WTC11 (cell line): ENCODE results near the gene NPEPL1.

ENCODE experiments used
- JUN ChIP-seq: sonication (generic); formaldehyde crosslinking; IDR thresholded peaks from 2 replicates; pipeline ENCODE4 v1.8.0; 2023; ENCODE audit warnings: mild to moderate bottlenecking, missing genetic modification reagents
- SMAD3 ChIP-seq: sonication (generic); formaldehyde crosslinking; IDR thresholded peaks from 2 replicates; pipeline ENCODE4 v1.8.0; 2022; ENCODE audit warnings: missing genetic modification reagents, mild to moderate bottlenecking, borderline replicate concordance
- SOX15 ChIP-seq: fragments of 250-450 bp; sonication (Bioruptor Pico); IDR thresholded peaks from 2 replicates; pipeline ENCODE4 v1.9.0; 2021; ENCODE audit warnings: mild to moderate bottlenecking
- ZNF138 ChIP-seq: sonication (generic); formaldehyde crosslinking; conservative IDR thresholded peaks from 2 replicates; pipeline ENCODE4 v1.8.1; 2022; ENCODE audit warnings: mild to moderate bottlenecking, moderate library complexity, missing genetic modification reagents
- ZNF232 ChIP-seq: sonication (generic); formaldehyde crosslinking; IDR thresholded peaks from 2 replicates; pipeline ENCODE4 v1.8.0; 2022; ENCODE audit warnings: mild to moderate bottlenecking, missing genetic modification reagents
- TF ChIP-seq, protein P1 (sequence below): fragments of 200-600 bp; IDR thresholded peaks from 2 replicates; pipeline ENCODE4 v1.8.0; 2022; ENCODE audit warnings: antibody characterized with exemption
- TF ChIP-seq, protein P2 (sequence below): sonication (generic); formaldehyde crosslinking; IDR thresholded peaks from 2 replicates; pipeline ENCODE4 v1.8.1; 2022; ENCODE audit warnings: low read depth, missing genetic modification reagents, borderline replicate concordance
- TF ChIP-seq, protein P3 (sequence below): sonication (generic); formaldehyde crosslinking; IDR thresholded peaks from 2 replicates; pipeline ENCODE4 v1.8.1; 2022; ENCODE audit warnings: mild to moderate bottlenecking, moderate library complexity, missing genetic modification reagents
- TF ChIP-seq, protein P4 (sequence below): sonication (generic); formaldehyde crosslinking; IDR thresholded peaks from 2 replicates; pipeline ENCODE4 v1.8.1; 2023; ENCODE audit warnings: mild to moderate bottlenecking, missing genetic modification reagents

DNA sequence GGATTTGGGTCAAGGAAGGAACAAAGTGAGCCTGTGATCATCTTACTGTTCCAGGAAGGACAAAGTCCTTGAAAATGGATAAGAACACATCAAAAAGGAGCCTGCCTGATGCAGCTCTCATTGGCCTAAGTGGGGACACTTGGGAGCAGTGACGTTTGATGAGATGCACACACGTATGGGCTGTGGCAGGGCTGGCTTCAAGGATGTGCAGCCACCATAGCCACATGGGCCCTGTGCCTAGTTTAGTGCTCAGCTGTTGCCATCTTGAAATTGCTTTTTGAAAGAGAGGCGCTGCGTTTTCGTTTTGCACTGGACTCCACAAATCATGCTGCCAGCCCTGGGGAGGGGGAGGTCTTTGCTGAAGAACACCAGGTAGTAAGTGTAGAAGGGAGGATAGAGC is 6.6 kb upstream of the NPEPL1 start:
- TF ChIP-seq, protein P1, sequence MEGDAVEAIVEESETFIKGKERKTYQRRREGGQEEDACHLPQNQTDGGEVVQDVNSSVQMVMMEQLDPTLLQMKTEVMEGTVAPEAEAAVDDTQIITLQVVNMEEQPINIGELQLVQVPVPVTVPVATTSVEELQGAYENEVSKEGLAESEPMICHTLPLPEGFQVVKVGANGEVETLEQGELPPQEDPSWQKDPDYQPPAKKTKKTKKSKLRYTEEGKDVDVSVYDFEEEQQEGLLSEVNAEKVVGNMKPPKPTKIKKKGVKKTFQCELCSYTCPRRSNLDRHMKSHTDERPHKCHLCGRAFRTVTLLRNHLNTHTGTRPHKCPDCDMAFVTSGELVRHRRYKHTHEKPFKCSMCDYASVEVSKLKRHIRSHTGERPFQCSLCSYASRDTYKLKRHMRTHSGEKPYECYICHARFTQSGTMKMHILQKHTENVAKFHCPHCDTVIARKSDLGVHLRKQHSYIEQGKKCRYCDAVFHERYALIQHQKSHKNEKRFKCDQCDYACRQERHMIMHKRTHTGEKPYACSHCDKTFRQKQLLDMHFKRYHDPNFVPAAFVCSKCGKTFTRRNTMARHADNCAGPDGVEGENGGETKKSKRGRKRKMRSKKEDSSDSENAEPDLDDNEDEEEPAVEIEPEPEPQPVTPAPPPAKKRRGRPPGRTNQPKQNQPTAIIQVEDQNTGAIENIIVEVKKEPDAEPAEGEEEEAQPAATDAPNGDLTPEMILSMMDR = no peak
- TF ChIP-seq, protein P2, sequence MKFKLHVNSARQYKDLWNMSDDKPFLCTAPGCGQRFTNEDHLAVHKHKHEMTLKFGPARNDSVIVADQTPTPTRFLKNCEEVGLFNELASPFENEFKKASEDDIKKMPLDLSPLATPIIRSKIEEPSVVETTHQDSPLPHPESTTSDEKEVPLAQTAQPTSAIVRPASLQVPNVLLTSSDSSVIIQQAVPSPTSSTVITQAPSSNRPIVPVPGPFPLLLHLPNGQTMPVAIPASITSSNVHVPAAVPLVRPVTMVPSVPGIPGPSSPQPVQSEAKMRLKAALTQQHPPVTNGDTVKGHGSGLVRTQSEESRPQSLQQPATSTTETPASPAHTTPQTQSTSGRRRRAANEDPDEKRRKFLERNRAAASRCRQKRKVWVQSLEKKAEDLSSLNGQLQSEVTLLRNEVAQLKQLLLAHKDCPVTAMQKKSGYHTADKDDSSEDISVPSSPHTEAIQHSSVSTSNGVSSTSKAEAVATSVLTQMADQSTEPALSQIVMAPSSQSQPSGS = no peak
- TF ChIP-seq JUN (no peak), SOX15 (no peak), ZNF232 (CRISPR knock-in tag) (no peak), ZNF138 (no peak), SMAD3 (no peak)
- TF ChIP-seq, protein P3, sequence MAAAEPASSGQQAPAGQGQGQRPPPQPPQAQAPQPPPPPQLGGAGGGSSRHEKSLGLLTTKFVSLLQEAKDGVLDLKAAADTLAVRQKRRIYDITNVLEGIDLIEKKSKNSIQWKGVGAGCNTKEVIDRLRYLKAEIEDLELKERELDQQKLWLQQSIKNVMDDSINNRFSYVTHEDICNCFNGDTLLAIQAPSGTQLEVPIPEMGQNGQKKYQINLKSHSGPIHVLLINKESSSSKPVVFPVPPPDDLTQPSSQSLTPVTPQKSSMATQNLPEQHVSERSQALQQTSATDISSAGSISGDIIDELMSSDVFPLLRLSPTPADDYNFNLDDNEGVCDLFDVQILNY (CRISPR knock-in tag) = no peak
- TF ChIP-seq, protein P4, sequence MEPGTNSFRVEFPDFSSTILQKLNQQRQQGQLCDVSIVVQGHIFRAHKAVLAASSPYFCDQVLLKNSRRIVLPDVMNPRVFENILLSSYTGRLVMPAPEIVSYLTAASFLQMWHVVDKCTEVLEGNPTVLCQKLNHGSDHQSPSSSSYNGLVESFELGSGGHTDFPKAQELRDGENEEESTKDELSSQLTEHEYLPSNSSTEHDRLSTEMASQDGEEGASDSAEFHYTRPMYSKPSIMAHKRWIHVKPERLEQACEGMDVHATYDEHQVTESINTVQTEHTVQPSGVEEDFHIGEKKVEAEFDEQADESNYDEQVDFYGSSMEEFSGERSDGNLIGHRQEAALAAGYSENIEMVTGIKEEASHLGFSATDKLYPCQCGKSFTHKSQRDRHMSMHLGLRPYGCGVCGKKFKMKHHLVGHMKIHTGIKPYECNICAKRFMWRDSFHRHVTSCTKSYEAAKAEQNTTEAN (CRISPR knock-in tag) = no peak
